Thoracic aorta (tissue), 2 donors: ENCODE measurements around the gene SOX3. TPM values are rescaled to one million over a fixed set of nuclear protein-coding genes. Genes with fewer than 3 reads are reported as not detected.

Experiments used
- ATAC-seq: fragments of 150-250 bp; one replicate; pipeline ENCODE4 v1.8.0; 2017; ENCODE audit warnings: low read depth; ENCODE audit not compliant: insufficient number of reproducible peaks, low FRiP score
- DNase-seq: peaks from one replicate; pipeline ENCODE4 v3.0.0-alpha.2; 2020; ENCODE audit warnings: low spot score
- H3K27ac ChIP-seq, 2 donors: fragments of 200-600 bp; sonication (generic); 1 replicate in 1 of 2; 2 replicates in 1 of 2; pipeline ENCODE4 v1.5.1; 2016; ENCODE audit warnings: mild to moderate bottlenecking in 2 of 2, moderate library complexity in 2 of 2
- H3K27me3 ChIP-seq: fragments of 200-600 bp; sonication (generic); replicated peaks from 2 replicates; pipeline ENCODE4 v1.6.0; 2016; ENCODE audit warnings: mild to moderate bottlenecking; ENCODE audit not compliant: insufficient read depth
- H3K36me3 ChIP-seq: fragments of 200-600 bp; sonication (generic); one replicate; pipeline ENCODE4 v1.5.1; 2016
- H3K4me1 ChIP-seq, 2 donors: fragments of 200-600 bp; sonication (generic); 1 replicate in 1 of 2; 2 replicates in 1 of 2; pipeline versions ENCODE4 v1.5.1 to v1.6.0; 2016; ENCODE audit warnings: low read depth in 2 of 2, mild to moderate bottlenecking in 1 of 2; ENCODE audit not compliant: control insufficient read depth in 1 of 2
- H3K4me3 ChIP-seq: fragments of 200-600 bp; sonication (generic); 2 replicates; pipeline ENCODE4 v1.5.1; 2016; ENCODE audit warnings: mild to moderate bottlenecking
- H3K9me3 ChIP-seq: fragments of 200-600 bp; sonication (generic); 2 replicates; pipeline ENCODE4 v1.5.1; 2016
- CTCF ChIP-seq: fragments of 200-600 bp; sonication (generic); IDR thresholded peaks from one replicate; pipeline ENCODE4 v1.5.1; 2019; ENCODE audit warnings: antibody characterized with exemption
- total RNA-seq, 2 donors: library from RNA; depleted of rRNA; stranded (reverse); fragments of >200 nt; gene quantifications; one replicate each; pipeline versions ENCODE4 v1.1.0 to v1.2.3, GENCODE V29; 2016

SOX3 gene
- total RNA-seq, 2 donors from 2014 or later, result not detected

- Histone ChIP-seq H3K36me3 (no peaks in the 10 kb centered on the region), H3K4me3 (no peak overlapping the region), H3K27ac (no peak overlapping the region), H3K27me3 (no peaks in the 10 kb centered on the region), H3K9me3 (no peaks in the 10 kb centered on the region), H3K4me1 (no peaks in the 10 kb centered on the region)
- DNase-seq (no peak), ATAC-seq (no peak)
- no peak for TF ChIP-seq CTCF
Observed at GRCh38 chrX:140495739-140496138, 9.1 kb downstream of the SOX3 start.

GRCh38 chrX:140492066-140492994 lies 12.5 kb downstream of the SOX3 start:
- DNase-seq (no peak), ATAC-seq (no peak)
- H3K36me3 ChIP-seq, result no peaks in the 10 kb centered on the region
- H3K27me3 ChIP-seq, result no peaks in the 10 kb centered on the region
- no peak overlapping the region for H3K27ac ChIP-seq
- H3K4me1 ChIP-seq, result no peaks in the 10 kb centered on the region
- H3K4me3 ChIP-seq, result no peak overlapping the region
- TF ChIP-seq CTCF, result no peak
- H3K9me3 ChIP-seq, result no peaks in the 10 kb centered on the region

- no peak overlapping the region for H3K4me3 ChIP-seq
- H3K27ac ChIP-seq, result no peak overlapping the region
- no peaks in the 10 kb centered on the region for H3K4me1 ChIP-seq
- no peaks in the 10 kb centered on the region for H3K27me3 ChIP-seq
- no peaks in the 10 kb centered on the region for H3K9me3 ChIP-seq
- TF ChIP-seq CTCF, result no peak
- ATAC-seq (no peak), DNase-seq (no peak)
- H3K36me3 ChIP-seq, result no peaks in the 10 kb centered on the region
Observed at GRCh38 chrX:140480765-140481164, 24.1 kb downstream of the SOX3 start.

DNA sequence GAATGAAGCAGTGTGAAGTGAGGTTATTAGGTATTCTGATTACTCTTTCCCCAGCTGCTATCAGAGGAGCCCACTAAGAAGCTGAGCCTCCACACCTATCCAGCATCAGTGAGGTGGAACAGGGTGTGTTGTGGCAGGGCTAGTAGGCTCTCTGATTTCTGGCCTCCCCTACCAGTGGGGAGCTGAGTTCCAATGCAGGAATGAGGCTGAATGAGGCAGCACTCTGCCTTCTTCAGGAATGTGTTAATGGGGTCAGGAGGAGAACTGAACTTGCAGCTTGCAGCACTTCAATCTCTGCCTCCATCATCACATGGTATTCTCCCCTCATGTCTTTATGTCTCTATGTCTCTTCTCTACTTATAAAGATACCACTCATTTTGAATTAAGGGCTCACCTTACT lies 26.9 kb downstream of the SOX3 start:
- no peaks in the 10 kb centered on the region for H3K9me3 ChIP-seq
- no peaks in the 10 kb centered on the region for H3K27me3 ChIP-seq
- H3K4me3 ChIP-seq, result no peak overlapping the region
- DNase-seq (no peak), ATAC-seq (no peak)
- no peaks in the 10 kb centered on the region for H3K36me3 ChIP-seq
- no peak overlapping the region for H3K27ac ChIP-seq
- no peak for TF ChIP-seq CTCF
- no peaks in the 10 kb centered on the region for H3K4me1 ChIP-seq

DNA sequence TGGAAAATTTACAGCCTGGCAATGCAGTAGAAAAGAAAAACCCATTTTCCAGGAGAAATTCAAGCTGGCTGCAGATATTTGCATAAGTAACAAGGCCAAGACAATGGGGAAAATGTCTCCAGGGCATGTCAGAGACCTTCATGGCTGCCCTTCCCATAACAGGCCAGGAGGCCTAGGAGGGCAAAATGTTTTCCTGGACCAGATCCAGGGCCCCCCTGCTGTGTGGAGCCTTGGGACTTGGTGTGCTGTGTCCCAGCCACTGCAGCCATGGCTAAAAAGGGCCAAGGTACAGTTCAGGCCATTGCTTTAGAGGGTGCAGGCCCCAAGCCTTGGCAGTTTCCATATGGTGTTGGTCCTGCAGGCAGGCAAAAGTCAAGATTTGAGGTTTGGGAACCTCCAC lies 29.8 kb downstream of the SOX3 start:
- TF ChIP-seq CTCF, result no peak
- Histone ChIP-seq H3K27ac (no peak overlapping the region), H3K9me3 (no peaks in the 10 kb centered on the region), H3K4me3 (no peak overlapping the region), H3K27me3 (no peaks in the 10 kb centered on the region), H3K36me3 (no peaks in the 10 kb centered on the region), H3K4me1 (no peaks in the 10 kb centered on the region)
- ATAC-seq (no peak), DNase-seq (no peak)
